GM19193 (cell line): ENCODE measurements around the gene SCGB1A1.

Source experiments
- POLR2A ChIP-seq: IDR thresholded peaks from 4 replicates; pipeline ENCODE4 v1.6.1; 2011; ENCODE audit not compliant: insufficient read depth, insufficient read length; ENCODE audit errors: extremely low read depth

Gene SCGB1A1, protein sequence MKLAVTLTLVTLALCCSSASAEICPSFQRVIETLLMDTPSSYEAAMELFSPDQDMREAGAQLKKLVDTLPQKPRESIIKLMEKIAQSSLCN

DNA sequence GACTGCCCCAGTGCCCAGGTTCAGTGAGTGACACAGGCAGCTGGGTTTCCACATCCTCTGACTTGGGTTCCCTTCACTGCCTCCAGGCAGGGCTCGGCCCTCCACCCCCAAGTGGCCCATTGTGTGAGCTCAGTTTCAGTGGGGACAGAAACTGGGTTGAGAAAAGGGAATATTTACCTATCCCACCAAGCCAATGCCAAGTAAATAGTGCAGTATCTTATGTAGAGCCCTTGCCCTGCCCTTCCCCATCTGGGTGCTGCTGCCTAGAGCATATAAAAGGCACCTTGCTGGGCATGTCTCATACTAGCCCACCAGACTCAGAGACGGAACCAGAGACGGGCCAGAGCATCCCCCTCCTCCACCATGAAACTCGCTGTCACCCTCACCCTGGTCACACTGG is at the start of gene SCGB1A1:
Gene SCGB1A1, plus strand, starts transcription at position 301 of the 400 bp plus-strand sequence. Its CDS starts 63 bp downstream, at position 364.
- no peak for TF ChIP-seq POLR2A

DNA sequence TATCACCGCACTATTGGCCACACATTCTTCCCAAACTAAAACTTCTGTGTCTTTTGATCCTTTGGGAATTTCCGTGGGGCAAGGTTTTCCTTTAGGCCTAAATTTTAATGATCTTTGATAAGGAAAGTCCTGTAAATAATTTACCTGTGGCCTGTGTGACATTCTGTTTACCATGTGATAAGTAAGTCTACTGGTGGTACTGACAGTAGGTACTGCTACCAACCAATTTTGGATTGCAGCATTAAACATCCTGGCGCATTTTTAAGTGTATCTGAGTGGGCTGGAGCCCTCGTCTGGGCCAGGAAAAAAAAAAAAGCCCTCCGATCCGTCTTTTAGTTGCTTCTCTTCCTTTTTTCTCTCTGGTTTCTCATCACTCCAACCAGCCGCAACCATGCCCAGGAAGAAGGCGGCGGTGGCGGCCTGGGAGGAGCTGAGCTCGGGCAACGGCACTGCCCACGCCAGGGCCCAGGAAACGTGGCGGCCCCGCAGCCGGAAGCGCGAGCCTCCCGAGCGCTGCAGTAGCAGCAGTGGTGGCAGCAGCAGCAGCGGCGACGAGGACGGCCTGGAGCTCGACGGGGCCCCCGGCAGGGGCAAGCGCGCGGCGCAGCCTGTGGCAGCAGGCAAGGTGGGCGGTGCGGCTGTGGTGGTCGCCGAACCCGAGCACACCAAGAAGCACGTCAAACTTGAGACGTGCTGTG is 47.9 kb upstream of the SCGB1A1 start:
- no peak for TF ChIP-seq POLR2A

DNA sequence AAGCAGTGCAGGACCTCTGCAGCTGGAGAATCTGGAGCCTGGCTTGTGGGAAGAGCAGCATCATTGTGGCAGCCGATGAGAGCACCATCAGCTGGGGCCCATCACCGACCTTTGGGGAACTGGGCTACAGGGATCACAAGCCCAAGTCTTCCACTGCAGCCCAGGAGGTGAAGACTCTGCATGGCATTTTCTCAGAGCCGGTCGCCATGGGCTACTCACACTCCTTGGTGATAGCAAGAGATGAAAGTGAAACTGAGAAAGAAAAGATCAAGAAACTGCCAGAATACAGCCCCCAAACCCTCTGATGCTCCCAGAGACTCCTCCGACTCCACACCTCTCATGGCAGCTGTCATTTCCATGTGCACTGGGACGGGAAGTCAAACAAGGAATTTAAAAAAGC is 46.0 kb upstream of the SCGB1A1 start:
- TF ChIP-seq POLR2A: no peak

DNA sequence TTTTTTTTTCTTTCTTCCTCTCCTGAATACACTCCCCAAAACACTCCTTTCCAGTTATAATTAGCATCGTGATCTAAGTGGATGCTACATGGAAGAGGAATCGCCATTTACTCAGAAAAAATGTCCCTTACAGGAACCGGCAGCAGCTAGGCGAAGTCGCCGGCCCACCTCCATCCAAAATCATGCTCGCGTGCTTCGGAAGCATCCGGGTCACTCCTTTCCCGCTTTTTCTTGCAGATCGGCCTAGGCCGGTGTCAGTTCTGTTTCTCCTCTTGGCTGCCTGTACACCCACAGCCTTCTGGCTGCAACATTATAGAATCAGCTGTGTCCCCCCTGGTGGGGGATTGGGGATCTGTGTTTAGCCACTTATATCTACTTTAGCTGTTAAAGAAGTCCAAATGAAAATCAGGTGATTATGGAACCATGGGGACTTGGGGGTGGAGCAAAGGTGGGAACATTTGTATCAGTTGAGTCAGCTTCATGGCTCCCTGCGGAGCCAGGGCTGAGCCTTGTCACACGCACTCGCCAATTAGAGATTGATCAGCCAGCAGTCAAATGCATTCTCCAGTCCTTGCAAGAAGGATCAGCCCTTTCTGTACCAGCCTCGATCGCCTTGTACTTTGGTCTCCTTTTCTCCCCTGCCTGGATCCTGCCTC is 45.2 kb upstream of the SCGB1A1 start:
- TF ChIP-seq POLR2A: no peak

DNA sequence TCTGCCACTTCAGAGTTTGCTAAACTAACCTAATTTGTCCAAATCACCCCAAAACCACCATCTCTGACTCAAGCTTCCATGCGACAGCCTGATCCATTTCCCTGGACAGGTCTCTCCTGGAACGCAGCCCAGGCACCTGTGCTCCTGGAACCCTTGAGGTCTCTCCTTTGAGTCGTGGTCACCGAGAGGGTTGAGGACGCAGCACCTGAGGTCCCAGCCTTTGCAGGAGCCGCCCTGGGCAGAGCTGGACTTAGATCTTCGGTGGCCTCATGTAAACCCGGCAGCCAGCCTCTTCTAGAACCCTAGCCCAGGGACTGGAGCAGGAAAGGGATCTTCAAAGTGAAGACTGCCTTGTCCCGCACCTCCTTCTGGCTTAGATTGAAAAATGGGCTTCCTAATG is 44.0 kb upstream of the SCGB1A1 start:
- TF ChIP-seq POLR2A: no peak

DNA sequence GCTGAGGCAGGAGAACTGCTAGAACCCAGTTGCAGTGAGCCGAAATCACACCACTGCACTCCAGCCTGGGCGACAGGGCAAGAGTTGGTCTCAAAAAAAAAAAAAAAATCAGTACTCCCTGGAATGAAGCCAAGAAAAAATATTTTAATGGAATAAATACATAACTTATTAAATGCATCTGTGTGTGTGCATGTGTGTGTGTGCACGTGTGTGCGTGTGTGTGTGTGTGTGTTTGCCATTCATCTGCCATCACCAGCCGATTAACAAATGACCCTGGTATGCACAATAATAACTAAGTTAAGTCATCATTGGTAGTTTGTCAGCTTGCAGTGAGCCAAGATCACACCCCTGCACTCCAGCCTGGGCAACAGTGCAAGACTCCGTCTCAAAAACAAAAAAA is 35.0 kb upstream of the SCGB1A1 start:
- no peak for TF ChIP-seq POLR2A

DNA sequence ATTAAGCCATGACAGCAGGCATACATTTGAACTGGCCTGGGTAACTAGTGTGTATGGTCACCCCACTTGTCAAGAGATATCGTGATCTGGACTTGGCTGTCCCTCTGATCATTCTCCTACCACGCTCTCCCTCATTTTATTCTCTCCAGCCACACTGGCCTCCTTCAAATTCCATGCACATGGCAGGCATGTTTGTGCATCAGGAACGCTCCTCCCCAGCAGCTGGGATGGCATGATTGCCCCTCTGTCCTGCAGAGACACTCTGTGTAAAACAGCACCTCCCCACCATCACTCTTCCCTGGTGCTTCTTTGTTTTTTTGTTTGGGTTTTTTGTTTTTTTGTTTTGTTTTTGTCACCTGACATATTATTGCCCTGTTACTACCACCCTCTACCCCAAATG is 31.5 kb upstream of the SCGB1A1 start:
- TF ChIP-seq POLR2A: no peak

DNA sequence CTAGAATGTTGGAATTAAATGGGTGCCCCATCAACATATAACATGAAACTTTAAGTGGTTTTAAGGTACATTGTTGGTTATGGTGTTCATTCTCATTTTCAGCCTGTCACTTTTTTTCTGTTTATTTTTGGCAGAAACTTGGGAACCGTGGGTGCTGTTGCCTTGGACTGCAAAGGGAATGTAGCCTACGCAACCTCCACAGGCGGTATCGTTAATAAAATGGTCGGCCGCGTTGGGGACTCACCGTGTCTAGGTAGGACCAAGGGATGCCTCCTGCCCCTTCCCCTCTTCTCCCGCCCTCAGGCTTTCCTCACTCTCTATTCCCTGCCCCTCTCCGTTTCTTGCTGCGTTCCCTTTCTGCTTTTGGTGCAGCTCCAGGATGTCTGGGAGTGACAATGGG is 29.8 kb upstream of the SCGB1A1 start:
- no peak for TF ChIP-seq POLR2A

DNA sequence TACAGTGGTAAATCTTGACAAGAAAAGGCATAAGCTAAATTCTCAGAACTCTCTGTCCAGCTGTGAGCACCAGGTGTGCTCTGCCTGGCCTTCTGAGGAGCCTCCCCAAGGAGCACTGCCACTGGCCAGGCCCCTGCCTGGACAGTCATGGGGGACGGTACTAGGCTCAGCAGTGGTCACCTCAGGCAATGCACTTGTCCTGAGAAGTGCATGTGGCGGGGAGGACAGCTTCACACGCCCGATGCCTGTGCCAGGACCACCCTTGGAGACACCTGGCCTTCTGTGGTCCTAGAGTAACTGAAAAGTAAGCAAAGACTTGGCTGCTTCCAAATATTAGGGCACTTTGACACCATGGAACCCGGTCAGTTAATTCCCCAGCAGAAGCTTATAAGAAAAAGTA is 28.6 kb upstream of the SCGB1A1 start:
- no peak for TF ChIP-seq POLR2A

DNA sequence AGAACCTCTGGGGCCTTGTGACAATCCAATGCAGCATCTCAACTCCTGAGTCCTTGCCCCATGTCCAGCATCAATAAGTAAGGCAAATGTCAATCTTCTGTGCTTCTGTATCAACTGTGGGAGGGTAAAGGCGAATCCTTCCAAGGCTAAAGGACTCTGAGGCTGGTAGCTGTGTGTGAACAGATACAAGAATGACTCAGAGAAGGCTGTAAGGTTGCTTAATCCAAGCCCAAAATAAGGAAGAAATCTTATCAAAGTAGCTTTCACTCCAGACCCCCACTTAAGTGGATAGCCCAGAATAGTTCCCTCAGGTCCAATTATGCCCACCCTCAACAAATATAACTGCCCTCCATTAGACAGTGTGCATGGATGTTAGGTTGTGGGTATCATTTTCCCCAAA is 28.1 kb upstream of the SCGB1A1 start:
- TF ChIP-seq POLR2A: no peak

DNA sequence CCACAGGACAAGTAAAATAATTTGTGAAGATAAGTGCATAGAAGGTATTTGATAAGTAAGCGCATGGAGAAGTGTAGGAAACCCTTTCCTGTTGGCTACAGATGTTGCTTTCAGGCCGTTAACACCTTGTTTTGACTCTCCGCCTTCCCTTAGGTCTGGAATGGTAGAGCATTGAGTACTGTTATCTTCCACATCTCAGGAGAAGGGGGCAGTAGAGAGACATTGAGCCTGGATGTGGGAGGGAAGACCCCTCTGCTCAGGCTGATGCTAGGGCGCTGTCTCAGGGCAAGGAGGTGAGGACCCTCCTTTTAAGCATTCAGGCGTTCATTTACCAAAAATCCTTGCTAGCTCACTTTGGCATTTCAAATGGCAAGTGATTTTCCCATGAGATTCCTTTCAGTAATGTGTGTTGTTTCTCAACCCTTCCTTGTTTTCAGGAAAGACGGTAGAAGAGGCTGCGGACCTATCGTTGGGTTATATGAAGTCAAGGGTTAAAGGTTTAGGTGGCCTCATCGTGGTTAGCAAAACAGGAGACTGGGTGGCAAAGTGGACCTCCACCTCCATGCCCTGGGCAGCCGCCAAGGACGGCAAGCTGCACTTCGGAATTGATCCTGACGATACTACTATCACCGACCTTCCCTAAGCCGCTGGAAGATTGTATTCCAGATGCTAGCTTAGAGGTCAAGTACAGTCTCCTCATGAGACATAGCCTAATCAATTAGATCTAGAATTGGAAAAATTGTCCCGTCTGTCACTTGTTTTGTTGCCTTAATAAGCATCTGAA is 27.0 kb upstream of the SCGB1A1 start:
- TF ChIP-seq POLR2A: no peak

DNA sequence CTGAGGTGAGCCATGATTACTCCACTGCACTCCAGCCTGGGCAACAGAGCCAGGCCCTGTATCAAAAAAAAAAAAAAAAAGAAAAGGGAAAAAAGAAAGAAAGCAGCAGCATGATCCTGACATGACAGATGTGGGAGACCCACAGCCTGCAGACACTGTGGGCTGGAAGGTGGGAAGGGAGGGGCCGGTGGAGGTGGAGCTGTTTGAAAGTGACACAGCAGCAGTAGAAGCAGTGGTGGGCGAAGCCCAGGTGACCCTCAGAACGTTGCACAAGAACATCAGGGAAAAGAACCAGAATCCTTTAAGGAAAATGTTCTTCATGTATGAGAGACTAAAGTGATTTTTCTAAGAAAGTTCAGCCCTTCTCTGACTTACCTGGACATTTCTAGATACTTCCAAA is 26.3 kb upstream of the SCGB1A1 start:
- no peak for TF ChIP-seq POLR2A

DNA sequence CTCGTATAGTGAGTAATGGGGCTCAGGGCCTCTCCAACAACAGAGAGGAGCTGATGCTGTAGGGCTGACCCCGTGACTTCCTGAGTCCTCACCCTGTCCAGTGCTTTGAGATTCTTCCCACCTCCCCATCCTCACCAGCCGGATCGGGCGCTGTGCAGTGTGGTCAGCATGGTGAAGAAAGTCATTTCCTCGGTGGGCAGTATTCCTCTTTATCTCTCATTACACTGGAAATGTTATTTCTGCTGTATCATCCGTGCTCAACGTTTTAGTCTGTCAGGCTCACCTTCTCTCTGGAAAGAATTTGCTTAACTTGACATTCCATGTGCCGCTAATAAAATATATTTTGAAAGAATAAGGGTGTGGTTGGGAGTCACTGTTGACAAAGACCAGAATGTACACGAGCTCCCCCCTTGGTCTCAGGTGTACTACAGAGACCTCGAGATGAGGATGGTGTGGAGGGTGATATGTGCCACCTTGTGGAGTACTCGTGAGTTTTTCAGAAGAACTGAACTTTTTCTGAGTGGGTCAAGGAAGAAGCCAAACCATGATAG is 25.7 kb upstream of the SCGB1A1 start:
- no peak for TF ChIP-seq POLR2A

DNA sequence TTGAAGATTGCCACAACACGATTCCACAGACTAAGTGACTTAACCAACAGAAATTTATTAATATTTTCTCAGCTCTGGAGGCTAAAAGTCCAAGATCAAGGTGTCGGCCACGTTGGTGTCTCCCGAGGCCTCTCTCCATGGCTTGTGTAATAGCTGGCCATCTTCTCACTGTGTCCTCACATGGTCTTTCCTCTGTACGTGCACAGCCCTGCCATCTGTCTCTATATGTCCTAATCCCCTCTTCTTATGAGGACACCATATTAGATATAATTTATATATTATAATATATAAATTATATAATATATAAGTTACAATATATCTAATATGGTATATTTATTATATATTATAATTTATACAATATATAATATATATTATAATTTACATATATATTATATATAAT is 25.1 kb upstream of the SCGB1A1 start:
- no peak for TF ChIP-seq POLR2A

DNA sequence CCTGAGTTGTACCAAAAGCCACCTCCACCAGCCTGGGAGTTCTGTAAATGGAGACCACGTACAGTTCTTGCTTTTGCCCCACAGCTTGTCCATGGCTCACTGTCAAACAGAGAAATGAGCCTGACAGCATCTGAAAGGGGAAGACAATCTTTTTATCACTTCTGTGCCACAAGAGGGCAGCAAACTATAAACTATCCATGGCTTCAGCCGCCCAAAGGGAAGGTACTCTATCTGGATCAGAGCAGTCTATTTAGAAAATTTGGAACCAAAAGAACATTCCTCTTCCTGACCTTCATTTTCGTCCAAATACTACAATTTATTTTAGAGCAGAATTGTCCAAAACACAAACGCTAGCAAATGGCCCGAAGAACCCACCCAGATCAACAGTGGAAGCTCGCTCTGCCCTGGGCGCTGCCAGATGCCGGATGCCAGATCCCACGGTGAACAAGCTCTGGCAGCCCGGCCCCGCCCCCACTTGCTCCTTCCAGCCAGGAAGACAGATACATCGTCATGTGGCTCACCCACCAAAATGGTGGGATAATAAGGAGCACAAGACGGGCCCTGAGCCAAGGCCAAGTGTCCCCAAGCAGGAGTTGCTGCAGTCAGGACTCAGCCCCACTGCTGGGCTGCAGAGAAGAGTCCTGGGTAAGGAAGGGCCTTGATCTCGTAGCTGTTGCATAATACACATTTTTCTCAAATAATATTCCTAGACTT is 23.9 kb upstream of the SCGB1A1 start:
- TF ChIP-seq POLR2A: no peak
